ENCODE data around the gene HSD17B4.

DNA sequence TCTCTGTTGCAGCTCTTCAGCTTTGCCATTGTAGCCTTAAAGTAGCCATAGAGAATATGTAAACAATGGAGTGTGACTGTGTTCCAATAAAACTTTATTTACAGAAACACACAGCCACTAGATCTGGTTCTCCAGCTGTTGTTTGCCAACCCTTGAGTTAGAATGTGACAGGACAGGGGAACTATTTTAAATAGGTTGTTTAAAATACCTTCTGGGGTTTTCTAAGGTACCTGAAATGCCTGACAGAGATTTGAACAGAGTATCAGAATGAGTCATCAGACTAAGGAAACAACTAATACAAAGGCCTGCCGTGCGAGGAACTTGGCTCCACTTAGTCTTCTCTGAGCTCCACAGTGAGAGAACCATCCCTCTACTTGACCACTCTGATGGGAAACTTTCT lies 85.4 kb downstream of the HSD17B4 start:
- TF ChIP-seq, protein P1, sequence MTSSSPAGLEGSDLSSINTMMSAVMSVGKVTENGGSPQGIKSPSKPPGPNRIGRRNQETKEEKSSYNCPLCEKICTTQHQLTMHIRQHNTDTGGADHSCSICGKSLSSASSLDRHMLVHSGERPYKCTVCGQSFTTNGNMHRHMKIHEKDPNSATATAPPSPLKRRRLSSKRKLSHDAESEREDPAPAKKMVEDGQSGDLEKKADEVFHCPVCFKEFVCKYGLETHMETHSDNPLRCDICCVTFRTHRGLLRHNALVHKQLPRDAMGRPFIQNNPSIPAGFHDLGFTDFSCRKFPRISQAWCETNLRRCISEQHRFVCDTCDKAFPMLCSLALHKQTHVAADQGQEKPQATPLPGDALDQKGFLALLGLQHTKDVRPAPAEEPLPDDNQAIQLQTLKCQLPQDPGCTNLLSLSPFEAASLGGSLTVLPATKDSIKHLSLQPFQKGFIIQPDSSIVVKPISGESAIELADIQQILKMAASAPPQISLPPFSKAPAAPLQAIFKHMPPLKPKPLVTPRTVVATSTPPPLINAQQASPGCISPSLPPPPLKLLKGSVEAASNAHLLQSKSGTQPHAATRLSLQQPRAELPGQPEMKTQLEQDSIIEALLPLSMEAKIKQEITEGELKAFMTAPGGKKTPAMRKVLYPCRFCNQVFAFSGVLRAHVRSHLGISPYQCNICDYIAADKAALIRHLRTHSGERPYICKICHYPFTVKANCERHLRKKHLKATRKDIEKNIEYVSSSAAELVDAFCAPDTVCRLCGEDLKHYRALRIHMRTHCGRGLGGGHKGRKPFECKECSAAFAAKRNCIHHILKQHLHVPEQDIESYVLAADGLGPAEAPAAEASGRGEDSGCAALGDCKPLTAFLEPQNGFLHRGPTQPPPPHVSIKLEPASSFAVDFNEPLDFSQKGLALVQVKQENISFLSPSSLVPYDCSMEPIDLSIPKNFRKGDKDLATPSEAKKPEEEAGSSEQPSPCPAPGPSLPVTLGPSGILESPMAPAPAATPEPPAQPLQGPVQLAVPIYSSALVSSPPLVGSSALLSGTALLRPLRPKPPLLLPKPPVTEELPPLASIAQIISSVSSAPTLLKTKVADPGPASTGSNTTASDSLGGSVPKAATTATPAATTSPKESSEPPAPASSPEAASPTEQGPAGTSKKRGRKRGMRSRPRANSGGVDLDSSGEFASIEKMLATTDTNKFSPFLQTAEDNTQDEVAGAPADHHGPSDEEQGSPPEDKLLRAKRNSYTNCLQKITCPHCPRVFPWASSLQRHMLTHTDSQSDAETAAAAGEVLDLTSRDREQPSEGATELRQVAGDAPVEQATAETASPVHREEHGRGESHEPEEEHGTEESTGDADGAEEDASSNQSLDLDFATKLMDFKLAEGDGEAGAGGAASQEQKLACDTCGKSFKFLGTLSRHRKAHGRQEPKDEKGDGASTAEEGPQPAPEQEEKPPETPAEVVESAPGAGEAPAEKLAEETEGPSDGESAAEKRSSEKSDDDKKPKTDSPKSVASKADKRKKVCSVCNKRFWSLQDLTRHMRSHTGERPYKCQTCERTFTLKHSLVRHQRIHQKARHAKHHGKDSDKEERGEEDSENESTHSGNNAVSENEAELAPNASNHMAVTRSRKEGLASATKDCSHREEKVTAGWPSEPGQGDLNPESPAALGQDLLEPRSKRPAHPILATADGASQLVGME (CRISPR knock-in tag; IDR thresholded peaks at IDR 0.05): no peak
- TF ChIP-seq NBN (IDR thresholded peaks at IDR 0.05; ENCODE audit: low read depth): no peak
- TF ChIP-seq, protein P2, sequence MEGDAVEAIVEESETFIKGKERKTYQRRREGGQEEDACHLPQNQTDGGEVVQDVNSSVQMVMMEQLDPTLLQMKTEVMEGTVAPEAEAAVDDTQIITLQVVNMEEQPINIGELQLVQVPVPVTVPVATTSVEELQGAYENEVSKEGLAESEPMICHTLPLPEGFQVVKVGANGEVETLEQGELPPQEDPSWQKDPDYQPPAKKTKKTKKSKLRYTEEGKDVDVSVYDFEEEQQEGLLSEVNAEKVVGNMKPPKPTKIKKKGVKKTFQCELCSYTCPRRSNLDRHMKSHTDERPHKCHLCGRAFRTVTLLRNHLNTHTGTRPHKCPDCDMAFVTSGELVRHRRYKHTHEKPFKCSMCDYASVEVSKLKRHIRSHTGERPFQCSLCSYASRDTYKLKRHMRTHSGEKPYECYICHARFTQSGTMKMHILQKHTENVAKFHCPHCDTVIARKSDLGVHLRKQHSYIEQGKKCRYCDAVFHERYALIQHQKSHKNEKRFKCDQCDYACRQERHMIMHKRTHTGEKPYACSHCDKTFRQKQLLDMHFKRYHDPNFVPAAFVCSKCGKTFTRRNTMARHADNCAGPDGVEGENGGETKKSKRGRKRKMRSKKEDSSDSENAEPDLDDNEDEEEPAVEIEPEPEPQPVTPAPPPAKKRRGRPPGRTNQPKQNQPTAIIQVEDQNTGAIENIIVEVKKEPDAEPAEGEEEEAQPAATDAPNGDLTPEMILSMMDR (IDR thresholded peaks at IDR 0.05 in 2 of 3, conservative IDR thresholded peaks at IDR 0.05 in 1 of 3; ENCODE audit: insufficient read depth in 2 of 3, low read depth in 1 of 3, low read length in 3 of 3): no peak
- no peak for TF ChIP-seq ZFP36 (IDR thresholded peaks at IDR 0.05; ENCODE audit: low read depth, low read length, partially characterized antibody)
- TF ChIP-seq, protein P3, sequence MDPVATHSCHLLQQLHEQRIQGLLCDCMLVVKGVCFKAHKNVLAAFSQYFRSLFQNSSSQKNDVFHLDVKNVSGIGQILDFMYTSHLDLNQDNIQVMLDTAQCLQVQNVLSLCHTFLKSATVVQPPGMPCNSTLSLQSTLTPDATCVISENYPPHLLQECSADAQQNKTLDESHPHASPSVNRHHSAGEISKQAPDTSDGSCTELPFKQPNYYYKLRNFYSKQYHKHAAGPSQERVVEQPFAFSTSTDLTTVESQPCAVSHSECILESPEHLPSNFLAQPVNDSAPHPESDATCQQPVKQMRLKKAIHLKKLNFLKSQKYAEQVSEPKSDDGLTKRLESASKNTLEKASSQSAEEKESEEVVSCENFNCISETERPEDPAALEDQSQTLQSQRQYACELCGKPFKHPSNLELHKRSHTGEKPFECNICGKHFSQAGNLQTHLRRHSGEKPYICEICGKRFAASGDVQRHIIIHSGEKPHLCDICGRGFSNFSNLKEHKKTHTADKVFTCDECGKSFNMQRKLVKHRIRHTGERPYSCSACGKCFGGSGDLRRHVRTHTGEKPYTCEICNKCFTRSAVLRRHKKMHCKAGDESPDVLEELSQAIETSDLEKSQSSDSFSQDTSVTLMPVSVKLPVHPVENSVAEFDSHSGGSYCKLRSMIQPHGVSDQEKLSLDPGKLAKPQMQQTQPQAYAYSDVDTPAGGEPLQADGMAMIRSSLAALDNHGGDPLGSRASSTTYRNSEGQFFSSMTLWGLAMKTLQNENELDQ (CRISPR knock-in tag; IDR thresholded peaks at IDR 0.05; ENCODE audit: borderline replicate concordance): no peak
- no peak for TF ChIP-seq SAFB2 (IDR thresholded peaks at IDR 0.05; ENCODE audit: borderline replicate concordance, low read depth, low read length, severe bottlenecking)
- TF ChIP-seq, protein P4, sequence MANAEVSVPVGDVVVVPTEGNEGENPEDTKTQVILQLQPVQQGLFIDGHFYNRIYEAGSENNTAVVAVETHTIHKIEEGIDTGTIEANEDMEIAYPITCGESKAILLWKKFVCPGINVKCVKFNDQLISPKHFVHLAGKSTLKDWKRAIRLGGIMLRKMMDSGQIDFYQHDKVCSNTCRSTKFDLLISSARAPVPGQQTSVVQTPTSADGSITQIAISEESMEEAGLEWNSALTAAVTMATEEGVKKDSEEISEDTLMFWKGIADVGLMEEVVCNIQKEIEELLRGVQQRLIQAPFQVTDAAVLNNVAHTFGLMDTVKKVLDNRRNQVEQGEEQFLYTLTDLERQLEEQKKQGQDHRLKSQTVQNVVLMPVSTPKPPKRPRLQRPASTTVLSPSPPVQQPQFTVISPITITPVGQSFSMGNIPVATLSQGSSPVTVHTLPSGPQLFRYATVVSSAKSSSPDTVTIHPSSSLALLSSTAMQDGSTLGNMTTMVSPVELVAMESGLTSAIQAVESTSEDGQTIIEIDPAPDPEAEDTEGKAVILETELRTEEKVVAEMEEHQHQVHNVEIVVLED (CRISPR knock-in tag; IDR thresholded peaks at IDR 0.05): no peak
- TF ChIP-seq ZBTB8A (IDR thresholded peaks at IDR 0.05; ENCODE audit: partially characterized antibody): no peak
- TF ChIP-seq FOXA1 (IDR thresholded peaks at IDR 0.05; ENCODE audit: borderline replicate concordance): no peak
- no peak for TF ChIP-seq WHSC1 (IDR thresholded peaks at IDR 0.05; ENCODE audit: low read length)
- TF ChIP-seq, protein P5, sequence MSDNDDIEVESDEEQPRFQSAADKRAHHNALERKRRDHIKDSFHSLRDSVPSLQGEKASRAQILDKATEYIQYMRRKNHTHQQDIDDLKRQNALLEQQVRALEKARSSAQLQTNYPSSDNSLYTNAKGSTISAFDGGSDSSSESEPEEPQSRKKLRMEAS (CRISPR knock-in tag; IDR thresholded peaks at IDR 0.05): no peak
